Loucy (cell line): Measurements from ENCODE around the gene TBX1.

ENCODE experiments used
- CTCF ChIP-seq: fragments of 200-600 bp; sonication (generic); conservative IDR thresholded peaks from 2 replicates; pipeline ENCODE4 v1.5.1; 2014; ENCODE audit warnings: mild to moderate bottlenecking, antibody characterized with exemption, low read length
- EZH2phosphoT487 ChIP-seq: fragments of 200-600 bp; IDR thresholded peaks from 2 replicates; pipeline ENCODE4 v1.6.1; 2018; ENCODE audit warnings: antibody characterized with exemption, mild to moderate bottlenecking, moderate library complexity, borderline replicate concordance

- TF ChIP-seq CTCF (no peak), EZH2phosphoT487 (no peak)
Measured at GRCh38 chr22:19814428-19814827, 53.9 kb downstream of the TBX1 start.
